HG03354 (cell line): ENCODE data around the gene EPN3.

Source experiments
- ATAC-seq: cut with Tn5 transposase; IDR thresholded peaks from one replicate; pipeline ENCODE4 v1.9.1; 2021; ENCODE audit warnings: mild to moderate bottlenecking; ENCODE audit not compliant: unreplicated experiment, poor library complexity, severe bottlenecking

EPN3 gene

GRCh38 chr17:50532452-50533024 lies at the start of gene EPN3:
Gene EPN3 (plus strand): TSS chr17:50532735. CDS start chr17:50536557, 3,822 bp downstream.
- no peak for ATAC-seq

GRCh38 chr17:50483266-50483665 lies 49.3 kb upstream of the EPN3 start:
- ATAC-seq = no peak

GRCh38 chr17:50484386-50485155 lies 48.0 kb upstream of the EPN3 start:
- ATAC-seq = no peak

- ATAC-seq = no peak
These were observed 45.1 kb upstream of the EPN3 start for GRCh38 chr17:50487213-50488096.

GRCh38 chr17:50488880-50489279 lies 43.7 kb upstream of the EPN3 start:
- ATAC-seq = no peak

- ATAC-seq = no peak
These were observed 41.0 kb upstream of the EPN3 start for GRCh38 chr17:50491505-50491904.

GRCh38 chr17:50492214-50492613 lies 40.3 kb upstream of the EPN3 start:
- no peak for ATAC-seq

GRCh38 chr17:50493744-50494143 lies 38.8 kb upstream of the EPN3 start:
- no peak for ATAC-seq

GRCh38 chr17:50495217-50495823 lies 37.2 kb upstream of the EPN3 start:
- ATAC-seq = no peak

- no peak for ATAC-seq
These were observed 36.6 kb upstream of the EPN3 start for GRCh38 chr17:50495918-50496317.

GRCh38 chr17:50498021-50498874 lies 34.3 kb upstream of the EPN3 start:
- ATAC-seq = no peak

- no peak for ATAC-seq
These were observed 33.3 kb upstream of the EPN3 start for GRCh38 chr17:50499270-50499669.

- no peak for ATAC-seq
These were observed 32.8 kb upstream of the EPN3 start for GRCh38 chr17:50499721-50500120.

GRCh38 chr17:50501054-50501453 lies 31.5 kb upstream of the EPN3 start:
- ATAC-seq = no peak

GRCh38 chr17:50502301-50502990 lies 30.1 kb upstream of the EPN3 start:
- no peak for ATAC-seq

- no peak for ATAC-seq
These were observed 26.9 kb upstream of the EPN3 start for GRCh38 chr17:50505591-50506130.

- no peak for ATAC-seq
These were observed 26.2 kb upstream of the EPN3 start for GRCh38 chr17:50506298-50506697.

GRCh38 chr17:50507871-50508572 lies 24.5 kb upstream of the EPN3 start, which contains the start of gene MYCBPAP:
Gene MYCBPAP (plus strand): TSS chr17:50508439. CDS start chr17:50508675, 236 bp downstream.
- ATAC-seq = peak; percentile 37
